Activated CD8-positive, alpha-beta memory T cell treated with anti-CD3 and anti-CD28 coated beads, Interleukin-2, amount 10 ng/mL, durations not matched to agents 7 days and 5 days (primary cell): ENCODE results near the gene CELSR2. TPM values are rescaled to one million over a fixed set of nuclear protein-coding genes. Genes with fewer than 3 reads are reported as not detected.

Source experiments
- ATAC-seq: fragments of 150-1000 bp; cut with Tn5 transposase; one replicate; pipeline ENCODE4 v1.10.0; 2021; ENCODE audit warnings: moderate library complexity
- CTCF ChIA-PET: fragments of 350-600 bp; sonication (Branson Sonifier 250); formaldehyde crosslinking; loops from one replicate; lab custom pipeline; 2021; ENCODE audit warnings: antibody characterized with exemption; lab: Charles Lee
- DNase-seq: peaks from one replicate; pipeline ENCODE4 v3.0.0-alpha.2; 2020
- H3K27ac Mint-ChIP-seq: one replicate; pipeline ENCODE4 v1.8.0; 2021; ENCODE audit warnings: mild to moderate bottlenecking, mixed read lengths
- H3K27me3 Mint-ChIP-seq: one replicate; pipeline ENCODE4 v1.8.0; 2021; ENCODE audit warnings: mixed read lengths
- H3K36me3 Mint-ChIP-seq: one replicate; pipeline ENCODE4 v1.8.0; 2021; ENCODE audit warnings: mild to moderate bottlenecking, mixed read lengths
- H3K4me1 Mint-ChIP-seq: one replicate; pipeline ENCODE4 v1.8.0; 2021; ENCODE audit warnings: mixed read lengths
- H3K4me3 Mint-ChIP-seq: one replicate; pipeline ENCODE4 v1.8.0; 2021; ENCODE audit warnings: mild to moderate bottlenecking, moderate library complexity, mixed read lengths
- H3K9me3 Mint-ChIP-seq: one replicate; pipeline ENCODE4 v1.8.0; 2022; ENCODE audit warnings: low read depth, mixed read lengths
- total RNA-seq, 2 experiments: library from RNA; stranded (reverse); gene quantifications; one replicate each; pipeline ENCODE4 v1.2.3, GENCODE V29; 2021

CELSR2 gene
- total RNA-seq, 2 experiments from 2014 or later: 3.3 to 4.0 TPM

DNA sequence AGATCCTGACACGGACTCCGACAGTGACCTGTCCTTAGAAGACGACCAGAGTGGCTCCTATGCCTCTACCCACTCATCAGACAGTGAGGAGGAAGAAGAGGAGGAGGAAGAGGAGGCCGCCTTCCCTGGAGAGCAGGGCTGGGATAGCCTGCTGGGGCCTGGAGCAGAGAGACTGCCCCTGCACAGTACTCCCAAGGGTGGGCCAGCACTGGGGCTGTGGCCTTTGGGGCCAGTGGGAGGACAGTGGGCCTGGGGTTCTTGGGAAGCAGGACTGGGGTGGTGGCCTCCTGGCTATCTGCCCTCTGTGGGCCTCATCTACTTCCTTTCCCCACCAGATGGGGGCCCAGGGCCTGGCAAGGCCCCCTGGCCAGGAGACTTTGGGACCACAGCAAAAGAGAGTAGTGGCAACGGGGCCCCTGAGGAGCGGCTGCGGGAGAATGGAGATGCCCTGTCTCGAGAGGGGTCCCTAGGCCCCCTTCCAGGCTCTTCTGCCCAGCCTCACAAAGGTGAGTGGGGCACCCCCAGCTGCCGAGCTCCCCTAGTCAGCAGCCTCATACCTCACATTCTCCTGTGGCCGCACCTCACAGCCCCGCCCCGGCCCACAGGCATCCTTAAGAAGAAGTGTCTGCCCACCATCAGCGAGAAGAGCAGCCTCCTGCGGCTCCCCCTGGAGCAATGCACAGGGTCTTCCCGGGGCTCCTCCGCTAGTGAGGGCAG, 23.6 kb downstream of the CELSR2 start:
- H3K4me3 Mint-ChIP-seq: no peak overlapping the region
- no peak for DNase-seq
- H3K27ac Mint-ChIP-seq: no peak overlapping the region
- ATAC-seq: no peak
- no peaks in the 10 kb centered on the region for H3K9me3 Mint-ChIP-seq
- CTCF ChIA-PET: no interaction called here
- H3K27me3 Mint-ChIP-seq: no peaks in the 10 kb centered on the region
- H3K4me1 Mint-ChIP-seq: peaks cover 10% of the 10 kb centered on the region
- no peaks in the 10 kb centered on the region for H3K36me3 Mint-ChIP-seq

DNA sequence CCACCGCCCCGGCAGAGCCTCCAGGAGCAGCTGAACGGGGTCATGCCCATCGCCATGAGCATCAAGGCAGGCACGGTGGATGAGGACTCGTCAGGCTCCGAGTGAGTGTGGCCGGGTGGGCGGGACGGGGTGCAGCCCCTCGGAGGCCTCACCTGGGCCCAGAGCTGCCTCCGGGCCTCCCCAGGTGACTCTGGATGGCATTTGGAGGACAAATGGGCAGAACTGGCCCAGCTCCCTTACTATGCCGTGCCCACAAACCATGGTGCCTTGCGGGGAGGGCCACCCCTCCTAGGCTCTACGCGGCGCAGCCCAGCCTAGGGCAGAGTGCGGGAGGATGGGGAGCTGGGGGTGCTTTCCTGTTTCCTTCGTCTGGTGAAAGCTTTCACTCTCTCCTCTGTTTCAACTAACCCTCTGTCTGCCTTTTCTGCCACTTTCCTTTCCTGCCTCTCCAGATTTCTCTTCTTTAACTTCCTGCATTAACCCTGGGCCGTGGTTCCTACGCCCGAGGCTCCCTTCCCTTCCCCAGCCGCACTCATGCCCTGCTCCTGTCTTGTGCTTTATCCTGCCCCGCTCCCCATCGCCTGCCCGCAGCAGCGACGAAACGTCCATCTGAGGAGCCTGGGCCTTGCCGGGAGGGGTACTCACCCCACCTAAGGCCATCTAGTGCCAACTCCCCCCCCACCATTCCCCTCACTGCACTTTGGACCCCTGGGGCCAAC, 24.4 kb downstream of the CELSR2 start:
- ATAC-seq: no peak
- Mint-ChIP-seq H3K27ac (no peak overlapping the region), H3K27me3 (no peaks in the 10 kb centered on the region), H3K36me3 (no peaks in the 10 kb centered on the region), H3K9me3 (no peaks in the 10 kb centered on the region), H3K4me1 (peaks cover 10% of the 10 kb centered on the region), H3K4me3 (no peak overlapping the region)
- CTCF ChIA-PET: no interaction called here
- no peak for DNase-seq

DNA sequence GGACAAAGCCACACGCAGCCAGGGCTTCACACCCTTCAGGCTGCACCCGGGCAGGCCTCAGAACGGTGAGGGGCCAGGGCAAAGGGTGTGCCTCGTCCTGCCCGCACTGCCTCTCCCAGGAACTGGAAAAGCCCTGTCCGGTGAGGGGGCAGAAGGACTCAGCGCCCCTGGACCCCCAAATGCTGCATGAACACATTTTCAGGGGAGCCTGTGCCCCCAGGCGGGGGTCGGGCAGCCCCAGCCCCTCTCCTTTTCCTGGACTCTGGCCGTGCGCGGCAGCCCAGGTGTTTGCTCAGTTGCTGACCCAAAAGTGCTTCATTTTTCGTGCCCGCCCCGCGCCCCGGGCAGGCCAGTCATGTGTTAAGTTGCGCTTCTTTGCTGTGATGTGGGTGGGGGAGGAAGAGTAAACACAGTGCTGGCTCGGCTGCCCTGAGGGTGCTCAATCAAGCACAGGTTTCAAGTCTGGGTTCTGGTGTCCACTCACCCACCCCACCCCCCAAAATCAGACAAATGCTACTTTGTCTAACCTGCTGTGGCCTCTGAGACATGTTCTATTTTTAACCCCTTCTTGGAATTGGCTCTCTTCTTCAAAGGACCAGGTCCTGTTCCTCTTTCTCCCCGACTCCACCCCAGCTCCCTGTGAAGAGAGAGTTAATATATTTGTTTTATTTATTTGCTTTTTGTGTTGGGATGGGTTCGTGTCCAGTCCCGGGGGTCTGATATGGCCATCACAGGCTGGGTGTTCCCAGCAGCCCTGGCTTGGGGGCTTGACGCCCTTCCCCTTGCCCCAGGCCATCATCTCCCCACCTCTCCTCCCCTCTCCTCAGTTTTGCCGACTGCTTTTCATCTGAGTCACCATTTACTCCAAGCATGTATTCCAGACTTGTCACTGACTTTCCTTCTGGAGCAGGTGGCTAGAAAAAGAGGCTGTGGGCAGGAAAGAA, 25.5 kb downstream of the CELSR2 start:
- H3K4me1 Mint-ChIP-seq: peaks cover 10% of the 10 kb centered on the region
- no peak overlapping the region for H3K27ac Mint-ChIP-seq
- CTCF ChIA-PET: interaction anchor here (9.5 kb wide), 1 partner anchor 125 kb away, joined by 196 read pairs; the partner anchor contains the start of gene SORT1
- ATAC-seq (no peak), DNase-seq (no peak)
- no peak overlapping the region for H3K4me3 Mint-ChIP-seq
- peaks cover 4% of the 10 kb centered on the region for H3K36me3 Mint-ChIP-seq
- H3K9me3 Mint-ChIP-seq: no peaks in the 10 kb centered on the region
- H3K27me3 Mint-ChIP-seq: no peaks in the 10 kb centered on the region

DNA sequence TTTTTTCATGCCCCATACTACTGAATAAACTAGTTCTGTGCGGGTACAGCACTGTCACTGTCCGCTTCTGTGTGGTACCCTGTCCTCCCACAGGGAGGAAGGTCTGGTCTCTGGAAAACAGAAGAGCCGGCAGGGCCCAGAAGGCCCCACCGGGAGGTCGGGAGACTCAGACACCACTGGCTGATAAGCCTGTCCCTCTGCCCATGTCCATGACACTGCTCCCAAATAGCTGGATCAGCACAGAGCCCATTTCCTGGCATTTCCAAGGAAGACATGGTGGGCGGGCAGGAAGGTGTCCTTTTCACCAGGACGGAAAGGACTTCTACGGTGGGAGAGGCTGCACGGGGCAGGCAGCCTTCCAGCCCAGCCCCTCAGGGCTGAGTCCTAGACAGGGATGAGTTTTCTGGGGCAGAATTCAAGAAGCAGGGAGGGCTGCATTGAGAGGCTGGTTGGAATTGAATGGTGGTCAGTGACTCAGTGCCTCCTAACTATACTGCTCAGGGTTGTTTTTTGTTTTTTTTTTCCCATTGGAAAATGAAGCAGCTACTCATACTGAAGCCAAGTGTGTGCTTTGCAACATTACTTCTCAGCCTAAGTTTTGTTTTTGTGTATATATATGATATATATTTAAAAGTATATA, 26.5 kb downstream of the CELSR2 start:
- Mint-ChIP-seq H3K27ac (no peak overlapping the region), H3K9me3 (no peaks in the 10 kb centered on the region), H3K36me3 (peaks cover 10% of the 10 kb centered on the region), H3K4me3 (no peak overlapping the region), H3K27me3 (no peaks in the 10 kb centered on the region), H3K4me1 (peaks cover 10% of the 10 kb centered on the region)
- CTCF ChIA-PET: interaction anchor here (1.0 to 9.5 kb wide), 5 partner anchors 11 to 255 kb away, joined by 3 to 196 read pairs (median 13); partner anchors contain the start of gene SORT1
- DNase-seq (no peak), ATAC-seq (no peak)

DNA sequence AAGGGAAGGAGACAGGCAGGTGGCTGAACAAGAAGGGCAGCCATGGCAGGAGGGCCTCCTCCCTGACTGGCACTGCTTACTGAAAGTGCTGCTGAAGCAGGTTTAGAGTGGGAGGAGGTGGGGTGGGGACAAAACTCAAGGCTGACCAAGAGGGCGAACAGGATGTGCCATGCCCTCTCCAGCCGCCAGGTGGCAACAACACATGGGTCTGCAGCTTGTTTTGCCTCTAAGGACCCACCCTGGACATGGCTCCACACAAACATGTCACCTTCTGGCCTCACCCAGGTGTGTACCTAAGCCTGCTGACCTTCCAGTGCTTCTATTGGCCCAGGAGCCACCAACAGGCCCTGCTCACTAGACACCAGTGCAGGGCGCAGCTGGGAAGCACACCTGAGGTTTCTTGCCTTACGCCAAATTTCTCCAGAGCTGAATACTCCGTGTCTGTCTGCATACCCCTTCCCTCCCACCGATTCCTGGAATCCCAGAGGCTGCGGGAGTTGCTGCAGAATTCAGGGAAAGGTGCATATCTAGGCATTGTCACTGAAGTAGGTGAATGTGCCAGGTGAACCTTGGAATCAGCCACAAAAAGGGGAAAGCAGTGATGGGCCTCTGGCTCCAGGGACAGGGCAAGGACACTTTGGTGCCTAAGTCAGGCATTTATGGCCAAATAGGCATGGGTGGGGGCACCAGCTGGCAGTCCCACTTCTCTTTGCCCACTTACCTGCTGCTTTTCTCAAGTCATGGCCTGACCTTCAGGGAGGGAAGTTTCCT, 28.3 kb downstream of the CELSR2 start:
- peak; percentile 83 for DNase-seq
- no peak overlapping the region for H3K4me3 Mint-ChIP-seq
- peaks cover 22% of the 10 kb centered on the region for H3K4me1 Mint-ChIP-seq
- peaks cover 14% of the 10 kb centered on the region for H3K36me3 Mint-ChIP-seq
- no peaks in the 10 kb centered on the region for H3K9me3 Mint-ChIP-seq
- peak overlapping the region; percentile 44 for H3K27ac Mint-ChIP-seq
- H3K27me3 Mint-ChIP-seq: no peaks in the 10 kb centered on the region
- CTCF ChIA-PET: interaction anchor here (0.7 to 9.5 kb wide), 27 partner anchors 10 to 271 kb away, joined by 3 to 196 read pairs (median 5); partner anchors contain the start of genes AMIGO1, CYB561D1, GNAI3 and SORT1
- peak; percentile 83 for ATAC-seq

DNA sequence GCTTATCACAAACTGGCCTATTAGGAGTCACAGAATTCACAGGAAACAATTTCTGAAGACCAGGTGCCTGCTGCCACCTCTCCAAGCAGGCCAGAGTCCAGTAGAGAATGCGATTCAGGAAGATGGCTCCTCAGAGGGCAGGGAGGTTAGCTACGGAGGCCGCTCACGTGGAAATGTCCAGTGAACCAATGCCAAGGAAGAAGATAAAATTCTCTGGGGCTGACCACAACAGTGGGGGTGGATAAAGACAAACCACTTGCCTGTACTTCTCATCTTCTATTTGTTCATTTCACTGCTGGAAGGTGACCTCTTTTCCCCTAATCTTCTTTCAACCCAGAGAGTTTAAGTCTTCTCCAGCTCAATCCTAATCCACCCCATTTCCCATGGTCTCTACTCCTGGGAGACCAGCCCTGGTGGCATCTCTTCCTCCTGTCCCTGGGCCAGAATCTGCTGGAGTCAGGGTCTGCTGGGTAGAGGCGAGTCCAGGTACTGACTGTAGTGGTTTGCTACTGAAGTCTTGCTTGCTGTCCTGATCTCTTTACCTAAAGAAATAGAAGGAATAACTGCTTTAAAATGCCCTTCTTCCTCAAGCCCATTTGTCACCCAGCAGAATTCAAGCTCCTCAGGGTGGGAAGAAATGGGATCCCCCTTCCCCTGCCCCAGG, 30.4 kb downstream of the CELSR2 start:
- CTCF ChIA-PET: interaction anchor here (1.4 to 9.5 kb wide), 6 partner anchors 14 to 262 kb away, joined by 3 to 196 read pairs (median 14); partner anchors contain the start of genes CYB561D1 and SORT1
- no peak overlapping the region for H3K4me3 Mint-ChIP-seq
- DNase-seq (no peak), ATAC-seq (no peak)
- H3K27ac Mint-ChIP-seq: no peak overlapping the region
- no peaks in the 10 kb centered on the region for H3K9me3 Mint-ChIP-seq
- no peaks in the 10 kb centered on the region for H3K27me3 Mint-ChIP-seq
- H3K36me3 Mint-ChIP-seq: peaks cover 15% of the 10 kb centered on the region
- peaks cover 33% of the 10 kb centered on the region for H3K4me1 Mint-ChIP-seq

DNA sequence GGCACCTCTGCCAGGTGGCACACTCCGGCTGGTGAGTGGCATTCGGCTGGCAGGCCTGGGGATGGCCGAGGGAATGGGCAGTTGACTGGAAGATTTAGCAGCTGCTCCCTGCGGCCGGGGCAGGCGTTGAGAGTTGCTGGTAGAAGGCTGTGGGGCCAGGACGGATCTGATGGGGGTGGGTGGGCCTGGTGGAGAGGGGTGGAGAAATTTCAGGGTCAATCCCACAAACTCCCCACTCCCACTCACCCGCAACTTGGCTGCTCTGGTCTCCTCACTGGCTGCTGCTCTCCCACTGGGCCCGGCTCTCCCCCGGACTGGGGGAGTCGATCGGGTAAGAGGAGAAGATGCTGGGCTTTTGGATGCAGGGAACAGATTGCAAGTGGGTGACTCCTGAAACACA, 31.5 kb downstream of the CELSR2 start:
- CTCF ChIA-PET: interaction anchor here (9.5 kb wide), 1 partner anchor 119 kb away, joined by 196 read pairs; the partner anchor contains the start of gene SORT1
- Mint-ChIP-seq H3K27me3 (no peaks in the 10 kb centered on the region), H3K27ac (no peak overlapping the region), H3K9me3 (no peaks in the 10 kb centered on the region), H3K4me1 (peaks cover 33% of the 10 kb centered on the region), H3K36me3 (peaks cover 15% of the 10 kb centered on the region), H3K4me3 (no peak overlapping the region)
- ATAC-seq: no peak
- no peak for DNase-seq

DNA sequence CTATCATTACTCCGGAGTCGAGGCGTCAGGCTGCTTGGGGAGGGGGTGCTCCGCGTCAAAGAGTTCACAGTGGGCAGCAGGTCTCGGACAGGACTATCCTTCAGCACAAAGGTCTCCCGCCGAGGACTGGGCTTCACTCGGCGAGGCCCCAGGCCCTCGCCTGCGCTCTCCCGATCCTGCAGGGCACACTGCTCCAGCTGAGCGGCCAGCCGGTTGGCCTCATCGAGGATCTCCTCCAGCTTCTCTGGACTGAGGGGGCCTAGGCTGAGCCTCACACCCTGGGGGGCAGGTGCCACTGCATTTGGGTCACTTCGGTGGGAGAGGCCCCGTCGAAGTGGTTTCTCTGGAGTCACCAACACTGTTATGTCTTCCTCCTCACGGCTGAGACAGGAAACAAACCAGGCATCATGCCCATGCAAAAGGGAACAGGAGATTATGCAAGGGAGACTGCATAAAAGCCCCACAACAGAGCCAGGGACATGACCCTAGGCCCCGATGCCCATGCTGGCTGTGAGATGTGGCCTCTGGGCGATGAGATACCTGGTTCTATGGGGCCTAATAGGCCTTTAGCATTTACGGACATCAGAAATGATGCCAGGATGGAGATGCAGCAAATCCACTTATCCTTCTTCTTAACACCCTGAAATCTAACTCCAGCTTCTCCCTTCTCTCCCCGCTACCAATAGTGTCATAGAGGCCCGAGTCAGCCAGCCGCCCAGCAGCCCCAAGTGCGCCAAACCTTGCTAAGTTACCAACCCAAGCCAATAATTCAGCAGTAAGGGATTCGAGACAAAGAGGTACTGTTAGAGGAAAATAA, 32.5 kb downstream of the CELSR2 start:
- H3K9me3 Mint-ChIP-seq: no peaks in the 10 kb centered on the region
- CTCF ChIA-PET: interaction anchor here (0.9 to 9.5 kb wide), 9 partner anchors 18 to 358 kb away, joined by 3 to 196 read pairs (median 4); partner anchors contain the start of genes ATXN7L2, GNAI3 and SORT1
- peaks cover 33% of the 10 kb centered on the region for H3K4me1 Mint-ChIP-seq
- DNase-seq: no peak
- peak overlapping the region; percentile 98 for H3K4me3 Mint-ChIP-seq
- H3K36me3 Mint-ChIP-seq: peaks cover 15% of the 10 kb centered on the region
- peak overlapping the region; percentile 96 for H3K27ac Mint-ChIP-seq
- no peaks in the 10 kb centered on the region for H3K27me3 Mint-ChIP-seq
- ATAC-seq: no peak

DNA sequence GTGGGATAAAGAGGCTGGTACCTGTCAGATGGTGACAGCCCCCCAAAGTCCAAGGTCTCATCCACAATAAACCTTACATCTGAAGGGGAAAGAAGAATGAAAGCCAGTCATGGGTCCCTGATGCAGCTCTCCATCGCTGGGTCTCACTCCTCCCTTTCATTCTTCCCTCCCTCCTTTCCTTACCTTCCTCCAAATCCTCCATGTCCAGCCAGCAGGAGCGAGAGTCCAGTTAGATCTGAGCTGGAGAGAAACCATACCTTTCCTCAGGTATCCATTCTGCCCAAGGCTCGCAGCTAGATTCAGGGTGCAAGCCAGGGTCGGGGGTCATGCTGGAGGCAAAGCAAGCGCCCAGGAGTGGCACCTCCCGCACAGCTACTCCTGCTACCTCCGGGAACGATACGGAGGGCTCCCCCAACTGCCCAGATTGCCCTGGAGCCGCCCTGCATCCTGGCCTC, 33.2 kb downstream of the CELSR2 start:
- Mint-ChIP-seq H3K36me3 (peaks cover 15% of the 10 kb centered on the region), H3K27ac (peak overlapping the region; percentile 96), H3K4me3 (peak overlapping the region; percentile 98), H3K27me3 (no peaks in the 10 kb centered on the region), H3K9me3 (no peaks in the 10 kb centered on the region), H3K4me1 (peaks cover 27% of the 10 kb centered on the region)
- DNase-seq (no peak), ATAC-seq (no peak)
- CTCF ChIA-PET: interaction anchor here (0.7 to 9.5 kb wide), 14 partner anchors 19 to 357 kb away, joined by 3 to 196 read pairs (median 4); partner anchors contain the start of genes ATXN7L2, CYB561D1, GNAI3 and PSMA5

DNA sequence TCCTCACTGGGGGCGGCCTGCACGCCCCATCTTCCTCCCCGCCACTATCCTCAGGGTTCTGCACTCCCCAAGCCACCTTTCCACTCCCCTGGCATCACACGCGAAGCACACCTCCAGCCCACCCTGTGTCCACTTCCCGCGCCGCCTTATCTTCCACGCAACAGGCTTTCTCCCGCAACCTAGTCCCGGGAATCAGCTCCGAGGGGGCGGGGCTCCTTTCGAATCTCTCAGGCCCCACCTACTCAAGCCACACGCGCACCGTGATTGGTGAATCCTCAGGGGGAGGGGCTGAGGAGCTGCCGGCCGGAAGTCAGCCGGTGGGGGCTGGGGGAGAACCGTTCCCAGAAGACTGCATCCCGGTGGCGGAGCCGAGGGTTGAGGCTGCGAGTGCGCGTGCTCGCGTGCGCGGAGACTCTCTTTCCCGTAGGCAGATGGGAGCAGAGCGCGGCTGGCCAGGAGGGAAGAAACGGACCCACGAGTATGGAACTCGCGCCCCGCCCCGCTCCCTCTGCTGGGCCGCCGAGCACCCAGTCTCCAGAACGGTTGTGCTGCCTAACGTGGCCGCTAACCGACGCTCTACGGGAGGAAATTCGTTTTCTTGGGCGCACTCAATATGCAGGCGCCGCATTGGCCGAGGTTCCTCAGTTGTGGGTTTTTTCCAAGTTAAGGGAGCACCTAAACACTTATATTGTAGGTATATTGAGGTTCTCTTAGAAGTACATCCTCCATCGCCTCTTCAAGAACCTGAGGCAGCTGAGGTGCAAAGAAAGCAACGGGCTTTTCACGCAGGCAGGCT, 33.8 kb downstream of the CELSR2 start, which contains the start of gene PSRC1:
TSS of gene PSRC1 (minus strand) at position 194 of the 796 bp plus-strand sequence.
- ATAC-seq: peak; percentile 97
- Mint-ChIP-seq H3K4me3 (peak within 1 kb of the TSS; percentile 98), H3K4me1 (peaks cover 25% of the 10 kb centered on the region), H3K36me3 (peaks cover 15% of the 10 kb centered on the region), H3K27ac (peak within 1 kb of the TSS; percentile 96), H3K9me3 (no peaks in the 10 kb centered on the region), H3K27me3 (no peaks in the 10 kb centered on the region)
- DNase-seq: peak; percentile 94
- CTCF ChIA-PET: interaction anchor here (0.7 to 9.5 kb wide), 15 partner anchors 19 to 357 kb away, joined by 3 to 196 read pairs (median 3); partner anchors contain the start of genes ATXN7L2, CYB561D1, GNAI3 and PSMA5
